Measurements from ENCODE around the gene PIK3R1.
A peak's percentile ranks its signal among the peaks of the same experiment; 100 is the strongest.

PIK3R1 gene

GRCh38 chr5:68271124-68271523, 55.6 kb downstream of the PIK3R1 start:
- DNase-seq (ENCODE audit: low read depth in 2 of 2) = no peak

- DNase-seq (ENCODE audit: low read depth in 2 of 2) = no peak
Measured at GRCh38 chr5:68272289-68272688, 56.7 kb downstream of the PIK3R1 start.

- DNase-seq (ENCODE audit: low read depth in 2 of 2) = no peak
Measured at GRCh38 chr5:68273717-68274409, 58.3 kb downstream of the PIK3R1 start.

GRCh38 chr5:68274847-68275651, 59.5 kb downstream of the PIK3R1 start:
- no peak for DNase-seq (ENCODE audit: low read depth in 2 of 2)

- DNase-seq (ENCODE audit: low read depth in 2 of 2) = no peak
Measured at GRCh38 chr5:68276740-68277139, 61.2 kb downstream of the PIK3R1 start.

GRCh38 chr5:68277431-68277830, 61.9 kb downstream of the PIK3R1 start:
- no peak for DNase-seq (ENCODE audit: low read depth in 2 of 2)

GRCh38 chr5:68279984-68280383, 64.4 kb downstream of the PIK3R1 start:
- no peak for DNase-seq (ENCODE audit: low read depth in 2 of 2)

- DNase-seq (ENCODE audit: low read depth in 2 of 2) = no peak
Measured at GRCh38 chr5:68282001-68282400, 66.4 kb downstream of the PIK3R1 start.

GRCh38 chr5:68283766-68284165, 68.2 kb downstream of the PIK3R1 start:
- DNase-seq (ENCODE audit: low read depth in 2 of 2) = no peak

- no peak for DNase-seq (ENCODE audit: low read depth in 2 of 2)
Measured at GRCh38 chr5:68285075-68285840, 69.7 kb downstream of the PIK3R1 start.

GRCh38 chr5:68285851-68286611, 70.5 kb downstream of the PIK3R1 start:
- peak in 1 of 2 experiments; percentile 32 for DNase-seq (ENCODE audit: low read depth in 2 of 2)

- no peak for DNase-seq (ENCODE audit: low read depth in 2 of 2)
Measured at GRCh38 chr5:68286612-68286912, 71.0 kb downstream of the PIK3R1 start.

- no peak for DNase-seq (ENCODE audit: low read depth in 2 of 2)
Measured at GRCh38 chr5:68287631-68287975, 72.0 kb downstream of the PIK3R1 start.

GRCh38 chr5:68287976-68288706, 72.6 kb downstream of the PIK3R1 start:
- DNase-seq (ENCODE audit: low read depth in 2 of 2) = no peak

GRCh38 chr5:68288707-68289134, 73.2 kb downstream of the PIK3R1 start:
- no peak for DNase-seq (ENCODE audit: low read depth in 2 of 2)

- no peak for DNase-seq (ENCODE audit: low read depth in 2 of 2)
Measured at GRCh38 chr5:68289498-68289897, 73.9 kb downstream of the PIK3R1 start.

- peak; percentile 24 to 33 for DNase-seq (ENCODE audit: low read depth in 2 of 2)
Measured at GRCh38 chr5:68290260-68290674, 74.7 kb downstream of the PIK3R1 start.

GRCh38 chr5:68290847-68291246, 75.3 kb downstream of the PIK3R1 start:
- DNase-seq (ENCODE audit: low read depth in 2 of 2) = no peak

GRCh38 chr5:68292316-68292715, 76.8 kb downstream of the PIK3R1 start:
- no peak for DNase-seq (ENCODE audit: low read depth in 2 of 2)

- no peak for DNase-seq (ENCODE audit: low read depth in 2 of 2)
Measured at GRCh38 chr5:68295772-68296171, 80.2 kb downstream of the PIK3R1 start.

GRCh38 chr5:68296895-68297294, 81.3 kb downstream of the PIK3R1 start:
- DNase-seq (ENCODE audit: low read depth in 2 of 2) = no peak

Measured in fibroblast of skin of left biceps (primary cell).